MCF 10A (cell line): ENCODE data around the gene EHMT1. TPM values are rescaled to one million over a fixed set of nuclear protein-coding genes. Genes with fewer than 3 reads are reported as not detected.

Experiments
- BruUV-seq: library from RNA; stranded (reverse); fragments of 400-500 nt; replicated peaks from 2 replicates; lab custom pipeline; 2021; lab: Mats Ljungman, UMichigan
- CTCF ChIA-PET: fragments of 300-600 bp; sonication (Branson Sonifier 250); formaldehyde crosslinking; extraction: SDS; loops from one replicate; lab custom pipeline; 2021; ENCODE audit warnings: antibody characterized with exemption, inconsistent platforms; lab: Yijun Ruan, JAX
- POLR2A ChIA-PET: fragments of 300-600, 350-650 bp; sonication (Branson Sonifier 250); formaldehyde crosslinking; extraction: SDS; loops from one replicate; lab custom pipeline; 2020; ENCODE audit warnings: antibody characterized with exemption, inconsistent platforms; lab: Yijun Ruan, JAX
- DNase-seq: peaks from one replicate; pipeline ENCODE4 v3.0.0-alpha.2; 2018; ENCODE audit not compliant: unreplicated experiment
- H3K27ac Mint-ChIP-seq: one replicate; pipeline ENCODE4 v1.8.0; 2022; ENCODE audit warnings: mild to moderate bottlenecking, low read depth, mixed read lengths; ENCODE audit not compliant: unreplicated experiment
- H3K27me3 Mint-ChIP-seq: one replicate; pipeline ENCODE4 v1.8.0; 2022; ENCODE audit warnings: mixed read lengths; ENCODE audit not compliant: insufficient read depth, unreplicated experiment
- H3K36me3 Mint-ChIP-seq: one replicate; pipeline ENCODE4 v1.8.0; 2022; ENCODE audit warnings: mild to moderate bottlenecking, moderate library complexity, mixed read lengths; ENCODE audit not compliant: insufficient read depth, unreplicated experiment
- H3K4me1 Mint-ChIP-seq: one replicate; pipeline ENCODE4 v1.8.0; 2022; ENCODE audit warnings: mixed read lengths; ENCODE audit not compliant: insufficient read depth, unreplicated experiment
- H3K4me3 Mint-ChIP-seq: one replicate; pipeline ENCODE4 v1.8.0; 2022; ENCODE audit warnings: mild to moderate bottlenecking, moderate library complexity, mixed read lengths; ENCODE audit not compliant: unreplicated experiment
- H3K9me3 Mint-ChIP-seq: one replicate; pipeline ENCODE4 v1.8.0; 2022; ENCODE audit warnings: mixed read lengths; ENCODE audit not compliant: unreplicated experiment
- CTCF ChIP-seq: fragments of 200-600 bp; IDR thresholded peaks from one replicate; pipeline ENCODE4 v1.8.0; 2022; ENCODE audit warnings: antibody characterized with exemption, mild to moderate bottlenecking; ENCODE audit not compliant: unreplicated experiment
- intact Hi-C: fragments of 100-400 bp; cut with micrococcal nuclease; formaldehyde crosslinking; loops from 2 replicates; pipeline ENCODE4 v1.14.1; 2022
- total RNA-seq: library from RNA; stranded (reverse); gene quantifications from 2 replicates; pipeline ENCODE4 v1.2.3, GENCODE V29; 2022

Gene EHMT1
- total RNA-seq, 1 experiment from 2014 or later = 79.7 TPM

GRCh38 chr9:137580954-137581322 lies 37.9 kb upstream of the EHMT1 start:
- no peak for DNase-seq
- Mint-ChIP-seq H3K27me3 (no peaks in the 10 kb centered on the region), H3K9me3 (no peaks in the 10 kb centered on the region), H3K27ac (no peak overlapping the region), H3K36me3 (peaks cover 30% of the 10 kb centered on the region), H3K4me1 (no peaks in the 10 kb centered on the region), H3K4me3 (no peak overlapping the region)
- BruUV-seq = no TSS peak
- POLR2A ChIA-PET = interaction anchor here (1.7 to 5.5 kb wide), 3 partner anchors 8 to 38 kb away, joined by 10 to 64 read pairs (median 13); partner anchors contain the start of genes EHMT1, MRPL41 and ZMYND19
- intact Hi-C loops = no loop called here
- CTCF ChIA-PET = interaction anchor here (0.6 to 4.1 kb wide), 4 partner anchors 7 to 458 kb away, joined by 3 to 34 read pairs (median 4); partner anchors contain the start of gene MRPL41
- TF ChIP-seq CTCF = no peak

- H3K9me3 Mint-ChIP-seq = no peaks in the 10 kb centered on the region
- ChIA-PET CTCF (interaction anchor here (0.6 to 4.1 kb wide), 5 partner anchors 6 to 459 kb away, joined by 3 to 34 read pairs (median 3); partner anchors contain the start of gene MRPL41), POLR2A (interaction anchor here (0.9 to 5.5 kb wide), 4 partner anchors 8 to 159 kb away, joined by 3 to 64 read pairs (median 12); partner anchors contain the start of genes EHMT1, MRPL41 and ZMYND19)
- no peak overlapping the region for H3K4me3 Mint-ChIP-seq
- H3K4me1 Mint-ChIP-seq = no peaks in the 10 kb centered on the region
- no peak for TF ChIP-seq CTCF
- intact Hi-C loops = no loop called here
- no TSS peak for BruUV-seq
- DNase-seq = no peak
- H3K27me3 Mint-ChIP-seq = no peaks in the 10 kb centered on the region
- H3K27ac Mint-ChIP-seq = no peak overlapping the region
- peaks cover 28% of the 10 kb centered on the region for H3K36me3 Mint-ChIP-seq
Measured at GRCh38 chr9:137581361-137582285, 37.2 kb upstream of the EHMT1 start.

DNA sequence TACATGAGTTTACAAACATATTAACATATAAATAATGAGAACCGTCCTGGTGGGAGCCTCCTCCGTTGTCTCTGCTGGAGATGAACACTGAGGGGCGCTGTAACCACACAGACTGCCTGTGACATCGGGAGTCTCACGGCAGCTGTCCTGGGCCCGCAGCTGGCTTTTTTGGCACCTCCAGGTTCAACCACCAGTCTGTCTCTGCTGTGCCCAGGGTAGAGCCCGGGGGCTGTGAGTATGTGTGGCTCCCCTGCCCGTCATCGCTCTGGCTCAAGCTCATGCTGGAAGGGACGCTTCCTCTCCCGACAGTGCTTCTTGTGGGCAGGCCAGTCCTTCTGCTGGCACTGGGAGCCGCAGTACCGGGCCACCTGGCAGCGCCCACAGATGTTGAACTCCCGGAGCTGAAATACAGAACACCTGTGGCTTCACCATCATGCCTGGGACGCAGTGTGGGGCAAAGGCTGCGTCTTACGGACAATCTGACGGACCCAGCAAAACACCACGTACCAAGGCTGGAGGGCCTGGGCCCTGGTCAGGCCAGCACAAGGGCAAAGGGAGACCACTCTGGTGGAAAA lies 36.4 kb upstream of the EHMT1 start:
- H3K4me3 Mint-ChIP-seq = no peak overlapping the region
- intact Hi-C loops = no loop called here
- POLR2A ChIA-PET = interaction anchor here (1.7 to 2.7 kb wide), 2 partner anchors 30 to 37 kb away, joined by 10 to 13 read pairs; partner anchors contain the start of genes EHMT1 and MRPL41
- no peak for DNase-seq
- TF ChIP-seq CTCF = peak; percentile 21
- H3K27ac Mint-ChIP-seq = no peak overlapping the region
- H3K4me1 Mint-ChIP-seq = no peaks in the 10 kb centered on the region
- no peaks in the 10 kb centered on the region for H3K27me3 Mint-ChIP-seq
- CTCF ChIA-PET = interaction anchor here (0.6 kb wide), 1 partner anchor 10 kb away, joined by 3 read pairs; no protein-coding TSS in a partner anchor
- H3K36me3 Mint-ChIP-seq = peaks cover 29% of the 10 kb centered on the region
- no peaks in the 10 kb centered on the region for H3K9me3 Mint-ChIP-seq
- TSS peak; percentile 13 for BruUV-seq

- no peaks in the 10 kb centered on the region for H3K9me3 Mint-ChIP-seq
- ChIA-PET POLR2A (no interaction called here), CTCF (no interaction called here)
- H3K36me3 Mint-ChIP-seq = peaks cover 36% of the 10 kb centered on the region
- no peak for TF ChIP-seq CTCF
- no TSS peak for BruUV-seq
- DNase-seq = no peak
- no peak overlapping the region for H3K27ac Mint-ChIP-seq
- no peak overlapping the region for H3K4me3 Mint-ChIP-seq
- no peaks in the 10 kb centered on the region for H3K27me3 Mint-ChIP-seq
- intact Hi-C loops = no loop called here
- no peaks in the 10 kb centered on the region for H3K4me1 Mint-ChIP-seq
Measured at GRCh38 chr9:137583347-137583746, 35.5 kb upstream of the EHMT1 start.
